Measurements from ENCODE around the gene HOXA2.

The HOXA2 gene

DNA sequence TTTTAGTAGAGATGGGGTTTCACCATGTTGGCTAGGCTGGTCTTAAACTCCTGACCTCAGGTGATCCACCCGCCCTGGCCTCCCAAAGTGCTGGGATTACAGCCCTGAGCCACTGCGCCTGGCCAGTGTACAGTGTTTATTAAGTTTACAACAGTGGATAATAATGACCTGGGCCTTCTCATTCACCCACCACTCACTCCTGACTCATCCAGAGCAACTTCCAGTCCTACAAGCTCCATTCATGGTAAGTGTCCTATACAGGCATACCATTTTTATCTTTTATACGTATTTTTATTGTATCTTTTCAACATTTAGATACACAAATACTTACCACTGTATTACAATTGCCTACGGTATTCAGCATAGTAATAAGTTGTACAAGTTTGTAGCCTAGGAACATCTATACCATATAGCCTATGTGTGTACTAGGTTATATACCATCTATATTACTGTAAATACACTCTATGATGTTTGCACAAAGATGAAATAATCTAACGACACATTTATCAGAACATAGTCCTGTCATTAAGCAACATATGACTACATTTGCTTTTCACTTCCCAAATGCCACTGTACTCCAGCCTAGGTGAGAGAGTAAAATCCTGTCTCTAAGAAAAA is 23.8 kb downstream of the HOXA2 start:
- DNase-seq (ENCODE audit: low read depth) = no peak

DNA sequence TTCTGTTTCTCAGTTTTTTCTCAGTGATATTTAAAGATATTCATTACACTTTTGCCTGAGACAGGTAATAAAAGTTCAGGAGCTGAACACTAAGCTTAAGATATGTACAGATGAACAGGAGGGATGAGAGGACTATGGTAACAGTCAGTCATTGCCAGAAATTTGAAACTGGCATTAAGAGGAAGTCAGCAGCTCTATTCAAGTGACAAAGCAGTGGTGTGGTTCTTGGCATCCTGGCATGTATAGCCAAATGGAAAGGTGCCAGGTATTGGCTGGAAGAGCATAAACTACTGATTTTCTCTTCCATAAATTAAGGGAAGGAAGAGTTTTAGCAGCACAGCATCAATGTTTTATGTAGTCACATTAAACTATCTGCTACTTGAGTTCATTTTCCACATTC is 29.4 kb downstream of the HOXA2 start:
- no peak for DNase-seq (ENCODE audit: low read depth)

DNA sequence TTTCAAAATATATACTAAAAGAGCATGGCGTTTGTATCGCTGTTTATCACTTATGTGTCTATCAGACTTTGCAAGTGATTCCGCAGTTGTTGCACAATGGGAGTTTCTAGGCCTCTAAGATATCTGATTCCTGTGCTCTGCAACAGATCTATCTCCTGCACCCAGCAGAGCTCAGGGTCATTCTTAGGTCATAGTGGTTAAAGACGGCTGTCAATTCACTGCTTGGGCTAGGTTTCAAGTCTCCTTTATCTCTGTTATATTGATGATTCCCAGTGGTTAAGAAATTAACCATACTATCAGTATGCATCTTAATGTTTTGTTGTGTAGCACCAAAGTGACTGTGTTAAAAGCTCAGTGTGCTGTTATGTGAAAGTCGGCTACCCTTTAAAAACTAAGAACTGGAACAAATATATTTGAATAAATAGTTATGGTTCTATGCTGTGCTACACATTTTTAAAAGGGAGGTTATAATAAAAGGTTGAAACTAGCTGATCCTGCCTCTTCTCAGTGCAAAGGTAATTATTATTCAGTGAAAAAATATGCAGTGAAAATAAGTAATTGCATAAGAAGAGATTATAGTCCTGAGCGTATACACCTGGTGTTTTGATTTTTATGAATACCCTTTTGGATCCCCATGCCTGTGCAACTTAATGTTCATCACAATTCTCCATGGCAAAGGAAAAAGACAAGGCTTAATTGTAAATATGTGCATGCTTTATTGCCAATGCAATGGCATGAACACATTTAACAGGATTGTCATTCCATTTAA is 30.7 kb downstream of the HOXA2 start:
- DNase-seq (ENCODE audit: low read depth) = no peak

DNA sequence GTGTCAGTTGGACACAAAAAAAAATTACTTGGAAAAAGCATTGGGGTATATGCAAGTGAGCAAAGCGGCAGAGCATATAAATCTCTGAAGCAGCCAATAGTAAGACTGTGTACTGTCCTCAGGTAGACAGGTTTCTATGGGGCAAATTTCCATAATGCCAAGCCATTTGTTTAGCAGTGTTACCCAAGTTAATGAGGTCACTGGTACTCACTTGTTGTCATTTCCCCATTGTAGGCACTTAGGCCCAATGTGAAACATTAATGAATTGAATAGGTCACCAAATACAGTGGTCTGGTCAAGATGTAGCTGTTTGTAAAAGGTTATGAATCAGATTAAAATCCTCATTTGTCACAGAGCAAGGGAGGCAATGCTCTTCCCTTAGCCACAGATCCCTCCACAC is 34.2 kb downstream of the HOXA2 start:
- DNase-seq (ENCODE audit: low read depth) = no peak

DNA sequence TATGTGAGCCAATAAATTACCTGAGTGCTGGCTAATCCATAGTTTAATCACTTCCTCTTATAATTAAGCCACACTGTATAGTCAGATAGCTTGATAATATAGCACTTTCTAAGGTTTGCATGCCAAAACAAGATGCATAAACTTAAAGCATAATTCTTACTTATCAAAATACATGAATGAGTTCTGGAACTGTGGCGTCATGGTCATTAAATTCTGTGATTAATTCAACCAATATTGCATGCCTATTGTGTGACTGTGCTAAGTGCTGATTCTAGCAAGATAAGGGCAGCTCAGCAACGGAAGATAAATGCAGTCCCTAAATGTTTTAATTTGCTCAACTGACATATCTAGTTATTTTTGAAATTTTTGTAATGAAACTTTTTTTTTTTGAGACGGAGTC is 36.3 kb downstream of the HOXA2 start:
- DNase-seq (ENCODE audit: low read depth) = no peak

DNA sequence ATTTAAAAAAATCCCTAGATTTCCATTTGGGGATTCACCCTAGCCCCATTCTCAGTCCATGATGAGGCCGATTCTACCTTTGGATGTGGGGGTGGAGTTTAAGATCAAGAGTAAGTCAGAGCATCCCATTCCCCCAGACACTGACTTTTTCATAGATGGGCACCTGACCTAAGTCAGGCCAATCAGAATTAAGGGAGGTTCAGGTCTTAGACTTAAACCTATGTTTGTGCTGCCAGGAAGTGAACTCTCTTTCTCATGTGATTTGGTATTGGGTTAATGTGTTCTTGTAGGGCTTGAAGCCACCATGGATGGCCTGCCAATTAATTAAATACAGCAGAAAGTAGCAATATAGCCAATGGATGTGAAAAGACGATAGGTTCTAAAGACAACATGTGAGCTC is 36.8 kb downstream of the HOXA2 start:
- DNase-seq (ENCODE audit: low read depth) = no peak

DNA sequence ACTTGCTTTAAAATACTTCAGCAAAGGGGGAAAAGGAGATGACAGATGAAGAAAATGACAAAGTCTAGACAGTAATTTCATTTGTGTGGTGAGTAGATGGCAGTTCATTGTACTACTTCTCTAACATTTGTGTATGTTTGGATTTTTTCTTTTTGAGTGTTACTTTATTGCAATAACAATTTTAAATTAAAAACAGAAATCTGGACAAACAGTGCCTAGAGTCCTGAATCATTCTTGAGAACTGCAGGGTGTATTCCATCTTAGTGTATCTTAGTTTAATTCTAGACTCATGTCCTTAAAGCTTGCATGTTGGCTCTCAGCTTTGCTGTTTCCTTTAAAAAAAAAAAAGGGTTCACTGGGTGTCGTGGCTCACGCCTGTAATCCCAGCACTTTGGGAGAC is 37.8 kb downstream of the HOXA2 start:
- no peak for DNase-seq (ENCODE audit: low read depth)

DNA sequence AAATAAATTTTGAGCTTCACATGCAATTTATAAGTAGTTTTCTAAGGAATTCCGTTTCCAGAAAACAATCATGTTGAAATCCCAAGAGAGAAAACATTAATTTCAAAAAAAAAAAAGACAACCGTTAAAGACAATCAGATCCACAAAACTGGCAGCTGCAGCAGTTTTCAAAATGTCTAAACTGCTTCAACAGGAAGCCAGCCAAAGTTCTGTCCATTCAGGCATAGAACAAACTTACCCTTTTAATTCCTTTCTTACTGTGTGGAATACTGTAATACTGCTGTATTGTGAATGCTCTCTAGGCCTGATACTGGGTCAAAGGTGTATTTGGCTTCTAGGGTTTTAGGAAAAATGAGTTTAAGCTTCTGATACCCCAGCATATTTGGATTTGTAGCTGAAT is 38.3 kb downstream of the HOXA2 start:
- no peak for DNase-seq (ENCODE audit: low read depth)

DNA sequence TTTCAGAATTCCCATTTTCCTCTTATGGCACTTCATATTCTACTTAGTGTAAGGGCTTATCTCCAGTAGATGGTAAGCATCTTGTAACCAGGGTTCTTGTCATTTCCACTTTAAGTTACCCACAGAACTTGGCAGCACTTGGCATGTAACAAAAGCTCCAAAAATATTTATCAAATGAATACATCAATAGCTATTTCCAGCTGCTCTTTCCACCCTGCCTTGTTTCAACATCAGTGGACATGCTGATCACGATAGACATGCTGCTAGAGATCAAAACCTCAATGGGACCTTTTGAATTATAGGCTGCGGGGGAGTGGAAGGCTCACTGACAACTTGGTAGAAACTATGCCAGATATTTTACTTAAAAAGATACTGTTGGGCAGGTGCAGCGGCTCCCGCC is 39.5 kb downstream of the HOXA2 start:
- DNase-seq (ENCODE audit: low read depth) = no peak

DNA sequence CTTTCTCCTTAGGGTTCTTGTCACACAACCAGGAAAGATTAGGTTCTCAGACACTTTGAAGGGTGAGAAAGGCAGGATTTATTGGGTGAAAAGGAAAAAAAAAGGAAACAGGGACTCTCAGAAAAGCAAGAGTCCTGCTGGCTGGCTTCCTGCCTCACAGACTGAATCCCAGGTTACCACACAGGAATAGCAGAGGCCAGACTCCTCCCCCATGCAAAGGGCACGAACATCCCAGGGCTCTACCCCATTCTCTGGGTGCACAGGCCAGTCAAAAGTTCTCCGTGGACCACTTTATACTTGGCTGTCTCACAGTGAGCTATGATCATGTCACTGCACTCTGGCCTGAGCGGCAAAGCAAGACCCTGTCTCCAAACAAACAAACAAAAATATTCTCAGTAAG is 49.3 kb downstream of the HOXA2 start:
- no peak for DNase-seq (ENCODE audit: low read depth)

DNA sequence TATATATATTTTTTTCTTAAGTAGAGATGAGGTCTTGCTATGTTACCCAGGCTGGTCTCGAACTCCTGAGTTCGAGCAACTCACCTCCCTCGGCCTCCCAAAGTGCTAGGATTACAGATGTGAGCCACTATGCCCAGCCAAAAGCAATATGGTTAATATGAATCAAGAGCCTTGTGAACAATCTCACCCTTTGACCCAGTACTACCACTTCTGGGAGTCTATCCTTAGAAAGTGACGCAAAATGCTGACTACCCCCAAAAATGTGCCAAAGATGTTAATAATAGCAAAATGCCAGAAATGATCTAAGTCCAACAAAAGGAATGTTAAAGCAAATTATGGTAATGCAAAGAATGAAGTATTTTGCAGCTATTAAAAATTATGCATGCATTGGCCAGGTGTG is 51.0 kb downstream of the HOXA2 start:
- DNase-seq (ENCODE audit: low read depth) = no peak
